Transverse colon (tissue), 4 donors: ENCODE measurements around the gene DPH5.

Source experiments
- POLR2A ChIP-seq: fragments of 450-650 bp; IDR thresholded peaks from one replicate; pipeline ENCODE4 v1.6.1; 2016; ENCODE audit warnings: antibody characterized with exemption, mild to moderate bottlenecking, moderate library complexity
- POLR2AphosphoS5 ChIP-seq, 3 donors: sonication (generic); formaldehyde crosslinking; IDR thresholded peaks; one replicate each; pipeline ENCODE4 v1.6.1; 2016; ENCODE audit warnings: antibody characterized with exemption in 3 of 3
- TF ChIP-seq, protein P1 (sequence below), 5 experiments: fragments of 200-600 bp in 3 of 5; fragments of 450-650 bp in 2 of 5; sonication (generic) in 3 of 5; IDR thresholded peaks; 1 replicate in 2 of 5; 2 replicates in 3 of 5; pipeline ENCODE4 v1.5.1; 2016 to 2017; ENCODE audit warnings: antibody characterized with exemption in 5 of 5, inconsistent platforms in 3 of 5, mild to moderate bottlenecking in 2 of 5, moderate library complexity in 1 of 5

GRCh38 chr1:100969327-100969726 is 56.3 kb downstream of the DPH5 start:
- TF ChIP-seq, protein P1, sequence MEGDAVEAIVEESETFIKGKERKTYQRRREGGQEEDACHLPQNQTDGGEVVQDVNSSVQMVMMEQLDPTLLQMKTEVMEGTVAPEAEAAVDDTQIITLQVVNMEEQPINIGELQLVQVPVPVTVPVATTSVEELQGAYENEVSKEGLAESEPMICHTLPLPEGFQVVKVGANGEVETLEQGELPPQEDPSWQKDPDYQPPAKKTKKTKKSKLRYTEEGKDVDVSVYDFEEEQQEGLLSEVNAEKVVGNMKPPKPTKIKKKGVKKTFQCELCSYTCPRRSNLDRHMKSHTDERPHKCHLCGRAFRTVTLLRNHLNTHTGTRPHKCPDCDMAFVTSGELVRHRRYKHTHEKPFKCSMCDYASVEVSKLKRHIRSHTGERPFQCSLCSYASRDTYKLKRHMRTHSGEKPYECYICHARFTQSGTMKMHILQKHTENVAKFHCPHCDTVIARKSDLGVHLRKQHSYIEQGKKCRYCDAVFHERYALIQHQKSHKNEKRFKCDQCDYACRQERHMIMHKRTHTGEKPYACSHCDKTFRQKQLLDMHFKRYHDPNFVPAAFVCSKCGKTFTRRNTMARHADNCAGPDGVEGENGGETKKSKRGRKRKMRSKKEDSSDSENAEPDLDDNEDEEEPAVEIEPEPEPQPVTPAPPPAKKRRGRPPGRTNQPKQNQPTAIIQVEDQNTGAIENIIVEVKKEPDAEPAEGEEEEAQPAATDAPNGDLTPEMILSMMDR (IDR thresholded peaks at IDR 0.05): no peak
- TF ChIP-seq POLR2A (no peak), POLR2AphosphoS5 (IDR thresholded peaks at IDR 0.05) (no peak)
